Panc1 (cell line): ENCODE data around the gene DARS2. TPM values are rescaled to one million over a fixed set of nuclear protein-coding genes. Genes with fewer than 3 reads are reported as not detected.
"Not testable (repeated sequence)": the region's sequence is repeated elsewhere in the genome, so short reads cannot be mapped to it uniquely, and the experiment has no call there.

Source experiments
- ATAC-seq: fragments of 200-7000 bp; cut with Tn5 transposase; 2 replicates; pipeline ENCODE4 v1.9.1; 2020; ENCODE audit warnings: mild to moderate bottlenecking, moderate library complexity
- BruUV-seq: library from RNA; stranded (reverse); fragments of 400-500 nt; replicated peaks from 2 replicates; lab custom pipeline; 2021; lab: Mats Ljungman, UMichigan
- CTCF ChIA-PET: fragments of 300-600 bp; sonication (Branson Sonifier 250); formaldehyde crosslinking; loops from one replicate; lab custom pipeline; 2022; ENCODE audit warnings: antibody characterized with exemption; lab: Charles Lee
- POLR2A ChIA-PET: fragments of 300-600 bp; sonication (Branson Sonifier 250); formaldehyde crosslinking; loops from one replicate; lab custom pipeline; 2022; ENCODE audit warnings: antibody characterized with exemption; lab: Charles Lee
- DNase-seq: peaks from one replicate; pipeline ENCODE4 v3.0.0-alpha.2; 2010; ENCODE audit warnings: low read depth, low spot score
- H3K27ac ChIP-seq: 2 replicates; pipeline ENCODE4 v1.5.1; 2011; ENCODE audit warnings: mild to moderate bottlenecking, low read length, inconsistent platforms
- H3K27me3 ChIP-seq: fragments of 200-500 bp; sonication (Bioruptor generic); 2 replicates; pipeline ENCODE4 v1.6.0; 2014; ENCODE audit warnings: low read length, inconsistent platforms; ENCODE audit not compliant: control insufficient read depth, insufficient read depth
- H3K36me3 ChIP-seq: fragments of 200-500 bp; sonication (Bioruptor generic); 2 replicates; pipeline ENCODE4 v1.5.1; 2014; ENCODE audit warnings: inconsistent platforms, mild to moderate bottlenecking, low read length, moderate library complexity; ENCODE audit not compliant: control insufficient read depth, insufficient read depth
- H3K4me1 ChIP-seq: 2 replicates; pipeline ENCODE4 v1.5.1; 2011; ENCODE audit warnings: inconsistent platforms, mild to moderate bottlenecking, low read length, moderate library complexity; ENCODE audit not compliant: control insufficient read depth, insufficient read depth
- H3K4me3 ChIP-seq, 2 experiments: 2 replicates each; pipeline ENCODE4 v1.5.1; 2011 to 2012; ENCODE audit warnings: low read depth in 2 of 2, low read length in 2 of 2, mild to moderate bottlenecking in 2 of 2, inconsistent platforms in 1 of 2, moderate library complexity in 1 of 2
- H3K9me3 ChIP-seq: fragments of 200-500 bp; sonication (Bioruptor generic); 2 replicates; pipeline ENCODE4 v1.5.1; 2014; ENCODE audit warnings: low read depth, mild to moderate bottlenecking, inconsistent platforms, low read length, moderate library complexity; ENCODE audit not compliant: control insufficient read depth, insufficient read depth
- CTCF ChIP-seq: fragments of 450-650 bp; IDR thresholded peaks from 2 replicates; pipeline ENCODE4 v1.5.1; 2017; ENCODE audit warnings: mild to moderate bottlenecking
- POLR2AphosphoS5 ChIP-seq: IDR thresholded peaks from 2 replicates; pipeline ENCODE4 v1.6.1; 2012; ENCODE audit warnings: mild to moderate bottlenecking, low read depth, low read length, moderate library complexity
- REST ChIP-seq, 2 experiments: IDR thresholded peaks; 2 replicates each; pipeline ENCODE4 v1.6.1; 2011 to 2012; ENCODE audit warnings: low read depth in 2 of 2, control low read depth in 1 of 2, low read length in 1 of 2, mild to moderate bottlenecking in 1 of 2, moderate library complexity in 1 of 2; ENCODE audit not compliant: insufficient read depth in 1 of 2
- SIN3A ChIP-seq: IDR thresholded peaks from 2 replicates; pipeline ENCODE4 v1.6.1; 2012; ENCODE audit warnings: low read depth, mild to moderate bottlenecking, low read length, moderate library complexity, borderline replicate concordance; ENCODE audit not compliant: insufficient read depth
- TCF7L2 ChIP-seq: IDR thresholded peaks from 2 replicates; pipeline ENCODE4 v1.6.1; 2011; ENCODE audit warnings: mild to moderate bottlenecking, low read depth, low read length, inconsistent platforms
- in situ Hi-C: cut with HindIII; loops from 2 replicates; pipeline ENCODE4 v1.10.0; 2016; ENCODE audit warnings: low sequenced_read_pairs, low pct_unique_long_range_greater_than_20kb
- intact Hi-C: fragments of 100-400 bp; cut with micrococcal nuclease; formaldehyde crosslinking; loops from one replicate; pipeline ENCODE4 v1.10.0; 2022; ENCODE audit not compliant: unreplicated experiment
- total RNA-seq: library from RNA; stranded (reverse); gene quantifications from one replicate; pipeline ENCODE4 v1.2.1, GENCODE V29; 2021; ENCODE audit not compliant: unreplicated experiment

DARS2 gene
- total RNA-seq, 1 experiment from 2014 or later = 28.8 TPM

- Histone ChIP-seq H3K27me3 (no peaks in the 10 kb centered on the region), H3K4me1 (no peaks in the 10 kb centered on the region), H3K36me3 (peaks cover 20% of the 10 kb centered on the region), H3K27ac (no peak overlapping the region), H3K9me3 (no peaks in the 10 kb centered on the region), H3K4me3 (no peak overlapping the region)
- CTCF ChIA-PET = no interaction called here
- no TSS peak for BruUV-seq
- intact Hi-C loops (no loop called here), in situ Hi-C loops (no loop called here)
- POLR2A ChIA-PET = no interaction called here
- TF ChIP-seq TCF7L2 = no peak
- TF ChIP-seq CTCF = no peak
- no peak for TF ChIP-seq SIN3A
- TF ChIP-seq POLR2AphosphoS5 = no peak; the same call in 1 of the 2 replicates
- TF ChIP-seq REST (IDR thresholded peaks at IDR 0.05; ENCODE audit: insufficient read depth in 1 of 2, low read depth in 2 of 2, low read length in 1 of 2) = no peak
- no peak for ATAC-seq
- DNase-seq = no peak
Observed at GRCh38 chr1:173857363-173857917, 33.0 kb downstream of the DARS2 start.

DNA sequence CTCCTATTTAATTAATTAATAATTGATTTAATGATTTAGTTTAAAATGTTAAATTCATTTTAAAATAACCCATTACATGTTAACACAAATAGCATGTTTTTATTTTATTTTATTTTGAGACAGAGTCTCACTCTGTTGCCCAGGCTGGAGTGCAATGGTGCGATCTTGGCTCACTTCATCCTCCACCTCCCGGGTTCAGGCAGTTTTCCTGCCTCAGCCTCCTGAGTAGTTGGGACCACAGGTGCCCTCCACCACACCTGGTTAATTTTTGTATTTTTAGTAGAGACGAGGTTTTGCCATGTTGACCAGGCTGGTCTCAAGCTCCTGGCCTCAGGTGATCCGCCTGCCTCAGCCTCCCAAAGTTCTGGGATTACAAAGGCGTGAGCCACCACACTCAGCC lies 35.1 kb downstream of the DARS2 start:
- H3K4me3 ChIP-seq, H3K27ac ChIP-seq, CTCF ChIA-PET, in situ Hi-C loops, ATAC-seq, intact Hi-C loops, BruUV-seq, DNase-seq, H3K9me3 ChIP-seq, H3K27me3 ChIP-seq: not testable (repeated sequence)
- Histone ChIP-seq H3K4me1 (peaks cover 12% of the 10 kb centered on the region), H3K36me3 (peaks cover 32% of the 10 kb centered on the region)
- POLR2A ChIA-PET = interaction anchor here (1.1 kb wide), 1 partner anchor 9 kb away, joined by 4 read pairs; the partner anchor contains the start of gene ZBTB37

- H3K9me3 ChIP-seq = no peaks in the 10 kb centered on the region
- no peak for TF ChIP-seq SIN3A
- TF ChIP-seq REST (IDR thresholded peaks at IDR 0.05; ENCODE audit: insufficient read depth in 1 of 2, low read depth in 2 of 2, low read length in 1 of 2) = no peak
- TF ChIP-seq CTCF = no peak
- TF ChIP-seq TCF7L2 = no peak
- TF ChIP-seq POLR2AphosphoS5 = no peak
- no peaks in the 10 kb centered on the region for H3K27me3 ChIP-seq
- in situ Hi-C loops = no loop called here
- H3K27ac ChIP-seq = no peak overlapping the region
- ATAC-seq (no peak), DNase-seq (no peak)
- CTCF ChIA-PET = interaction anchor here (0.6 kb wide), 1 partner anchor 330 kb away, joined by 5 read pairs; no protein-coding TSS in a partner anchor
- intact Hi-C loops = no loop called here
- peaks cover 14% of the 10 kb centered on the region for H3K4me1 ChIP-seq
- H3K4me3 ChIP-seq = no peak overlapping the region
- no TSS peak for BruUV-seq
- peaks cover 32% of the 10 kb centered on the region for H3K36me3 ChIP-seq
- POLR2A ChIA-PET = interaction anchor here (1.1 kb wide), 1 partner anchor 9 kb away, joined by 4 read pairs; the partner anchor contains the start of gene ZBTB37
Observed at GRCh38 chr1:173860065-173860464, 35.6 kb downstream of the DARS2 start.
